Keratinocyte (primary cell): ENCODE data around the gene RET. TPM values are rescaled to one million over a fixed set of nuclear protein-coding genes. Genes with fewer than 3 reads are reported as not detected.

Experiments used
- DNase-seq: peaks from one replicate; pipeline ENCODE4 v3.0.0-alpha.2; 2011; ENCODE audit warnings: low read depth, missing footprints, low spot score
- FAIRE-seq: peaks from 2 replicates; lab custom pipeline; 2011; peaks lifted over from hg19 to GRCh38; lab: Jason Lieb, UNC
- H2AFZ ChIP-seq: 2 replicates; pipeline ENCODE4 v1.6.0; 2012; ENCODE audit warnings: low read length, control low read depth, inconsistent platforms; ENCODE audit not compliant: control insufficient read depth
- H3K27ac ChIP-seq: 2 replicates; pipeline ENCODE4 v1.5.1; 2011; ENCODE audit warnings: low read length; ENCODE audit not compliant: control insufficient read depth, insufficient read depth
- H3K27me3 ChIP-seq: 3 replicates; pipeline ENCODE4 v1.6.0; 2011; ENCODE audit warnings: low read length; ENCODE audit not compliant: control insufficient read depth, insufficient read depth; ENCODE audit errors: extremely low read depth
- H3K36me3 ChIP-seq, 2 experiments: 2 replicates in 1 of 2; 3 replicates in 1 of 2; pipeline ENCODE4 v1.5.1; 2011; ENCODE audit warnings: low read length in 2 of 2, mild to moderate bottlenecking in 1 of 2; ENCODE audit not compliant: control insufficient read depth in 2 of 2, insufficient read depth in 2 of 2; ENCODE audit errors: extremely low read depth in 1 of 2
- H3K4me1 ChIP-seq: 3 replicates; pipeline ENCODE4 v1.5.1; 2011; ENCODE audit warnings: low read length; ENCODE audit not compliant: control insufficient read depth, insufficient read depth; ENCODE audit errors: extremely low read depth
- H3K4me2 ChIP-seq: 3 replicates; pipeline ENCODE4 v1.6.0; 2011; ENCODE audit warnings: low read depth, low read length; ENCODE audit not compliant: control insufficient read depth, insufficient read depth; ENCODE audit errors: extremely low read depth
- H3K4me3 ChIP-seq, 3 experiments: fragments of 200-600 bp in 1 of 3; sonication (generic) in 1 of 3; 2 replicates in 2 of 3; 3 replicates in 1 of 3; pipeline ENCODE4 v1.5.1; 2011 to 2016; ENCODE audit warnings: low read length in 3 of 3, mild to moderate bottlenecking in 3 of 3, control low read depth in 2 of 3, inconsistent platforms in 1 of 3, low read depth in 1 of 3, mixed read lengths in 1 of 3, mixed run types in 1 of 3, moderate library complexity in 1 of 3; ENCODE audit not compliant: control insufficient read depth in 2 of 3, insufficient read depth in 2 of 3; ENCODE audit errors: extremely low read depth in 1 of 3
- H3K79me2 ChIP-seq: 2 replicates; pipeline ENCODE4 v1.6.0; 2012; ENCODE audit warnings: low read length; ENCODE audit not compliant: control insufficient read depth, insufficient read depth
- H3K9ac ChIP-seq: 3 replicates; pipeline ENCODE4 v1.6.0; 2011; ENCODE audit warnings: low read length; ENCODE audit not compliant: control insufficient read depth, insufficient read depth; ENCODE audit errors: extremely low read depth
- H3K9me1 ChIP-seq: 3 replicates; pipeline ENCODE4 v1.6.0; 2011; ENCODE audit warnings: low read length; ENCODE audit not compliant: control insufficient read depth, insufficient read depth; ENCODE audit errors: extremely low read depth
- H3K9me3 ChIP-seq: 2 replicates; pipeline ENCODE4 v1.5.1; 2012; ENCODE audit warnings: low read depth, low read length; ENCODE audit not compliant: control insufficient read depth
- H4K20me1 ChIP-seq: 3 replicates; pipeline ENCODE4 v1.6.0; 2011; ENCODE audit warnings: low read length; ENCODE audit not compliant: control insufficient read depth, insufficient read depth; ENCODE audit errors: extremely low read depth
- CTCF ChIP-seq, 3 experiments: IDR thresholded peaks in 1 of 3; conservative IDR thresholded peaks in 1 of 3; optimal IDR thresholded peaks in 1 of 3; 2 replicates in 2 of 3; 3 replicates in 1 of 3; pipeline versions ENCODE3 to v1.5.1; 2011; ENCODE audit warnings: low read length in 3 of 3, mild to moderate bottlenecking in 3 of 3, moderate library complexity in 2 of 3, control low read depth in 1 of 3, inconsistent platforms in 1 of 3; ENCODE audit not compliant: insufficient read depth in 2 of 3; ENCODE audit errors: extremely low read depth in 1 of 3
- EZH2 ChIP-seq: IDR thresholded peaks from one replicate; pipeline ENCODE4 v1.6.1; 2012; ENCODE audit warnings: inconsistent platforms, mild to moderate bottlenecking, low read length, moderate library complexity
- dilution Hi-C: fragments of 300-500 bp; cut with MboI; formaldehyde crosslinking; loops from one replicate; pipeline ENCODE4 v1.7.0; 2020; ENCODE audit warnings: low sequenced_read_pairs; ENCODE audit not compliant: extremely low pct_ligation_motif_present
- polyA plus RNA-seq, 5 experiments: library from polyadenylated mRNA; depleted of rRNA in 3 of 5; stranded (reverse) in 3 of 5; stranded (forward) in 1 of 5; unstranded in 1 of 5; fragments of >200 nt; gene quantifications; 1 replicate in 1 of 5; 2 replicates in 3 of 5; 3 replicates in 1 of 5; pipeline versions ENCODE4 v1.2.1 to v1.2.3, GENCODE V29; 2011 to 2012; ENCODE audit warnings: missing spikeins in 2 of 5, low read depth in 1 of 5, low replicate concordance in 1 of 5

RET gene
- polyA plus RNA-seq, 1 donor (not counting 4 experiments of a cell fraction or from before 2014, with no cell fraction given) = 0.21 TPM

GRCh38 chr10:43047288-43047970 is 29.4 kb upstream of the RET start:
- H2AFZ ChIP-seq = no peak overlapping the region
- no peaks in the 10 kb centered on the region for H3K79me2 ChIP-seq
- TF ChIP-seq CTCF (optimal IDR thresholded peaks at IDR 0.05 in 1 of 3, IDR thresholded peaks at IDR 0.05 in 1 of 3, conservative IDR thresholded peaks at IDR 0.05 in 1 of 3; ENCODE audit: extremely low read depth in 1 of 3, insufficient read depth in 2 of 3, low read length in 3 of 3) (no peak), EZH2 (no peak)
- no peak overlapping the region for H3K9ac ChIP-seq
- FAIRE-seq (no peak), DNase-seq (no peak)
- no peaks in the 10 kb centered on the region for H3K36me3 ChIP-seq
- no peaks in the 10 kb centered on the region for H3K9me3 ChIP-seq
- H3K27me3 ChIP-seq = peaks cover 4% of the 10 kb centered on the region
- H4K20me1 ChIP-seq = no peaks in the 10 kb centered on the region
- dilution Hi-C loops = no loop called here
- H3K4me2 ChIP-seq = no peak overlapping the region
- H3K4me3 ChIP-seq = no peak overlapping the region
- H3K4me1 ChIP-seq = no peaks in the 10 kb centered on the region
- no peaks in the 10 kb centered on the region for H3K9me1 ChIP-seq
- no peak overlapping the region for H3K27ac ChIP-seq

GRCh38 chr10:43048301-43049051 is 28.4 kb upstream of the RET start:
- Histone ChIP-seq H3K9me1 (no peaks in the 10 kb centered on the region), H3K27ac (no peak overlapping the region), H3K9me3 (no peaks in the 10 kb centered on the region), H3K4me3 (no peak overlapping the region), H3K9ac (no peak overlapping the region), H2AFZ (no peak overlapping the region), H3K27me3 (peaks cover 4% of the 10 kb centered on the region), H3K36me3 (no peaks in the 10 kb centered on the region), H3K4me2 (no peak overlapping the region), H3K79me2 (no peaks in the 10 kb centered on the region), H3K4me1 (no peaks in the 10 kb centered on the region), H4K20me1 (no peaks in the 10 kb centered on the region)
- dilution Hi-C loops = no loop called here
- DNase-seq (no peak), FAIRE-seq (no peak)
- TF ChIP-seq EZH2 (no peak), CTCF (optimal IDR thresholded peaks at IDR 0.05 in 1 of 3, IDR thresholded peaks at IDR 0.05 in 1 of 3, conservative IDR thresholded peaks at IDR 0.05 in 1 of 3; ENCODE audit: extremely low read depth in 1 of 3, insufficient read depth in 2 of 3, low read length in 3 of 3) (no peak)
